ENCODE results near the gene RAD51. TPM values are rescaled to one million over a fixed set of nuclear protein-coding genes. Genes with fewer than 3 reads are reported as not detected.

Gene RAD51
- total RNA-seq (2022; extraction: Qiagen RNA extraction; ENCODE audit: low read depth): 17.1 to 23.6 TPM (median 18.8 TPM) in 5 replicates

GRCh38 chr15:40694688-40695468 is at the start of gene RAD51:
TSS of gene RAD51 (plus strand) at chr15:40695174. CDS start at chr15:40698759, 3,585 bp downstream.

GRCh38 chr15:40754883-40755811 is 60.2 kb downstream of the RAD51 start, which contains the start of gene RMDN3:
TSS of gene RMDN3 (minus strand) at chr15:40755254. CDS start at chr15:40754783, 471 bp downstream.

GRCh38 chr15:40763801-40764628 is 69.0 kb downstream of the RAD51 start, which contains the start of gene GCHFR:
TSS of gene GCHFR (plus strand) at chr15:40764068. CDS start at chr15:40764181, 113 bp downstream.

GRCh38 chr15:40769274-40770146 is 74.5 kb downstream of the RAD51 start, which contains the start of gene C15orf62:
TSS of gene C15orf62 (plus strand) at chr15:40769980. CDS start at chr15:40770496, 516 bp downstream.

Other genes starting within 250 kb of the RAD51 start
- 14.5 to 20.3 TPM (median 18.7 TPM) in 5 replicates for gene CHST14, start 224.2 kb upstream of the RAD51 start, total RNA-seq (2022; extraction: Qiagen RNA extraction; ENCODE audit: low read depth)
- gene CCDC32, start 130.1 kb upstream of the RAD51 start, total RNA-seq (2022; extraction: Qiagen RNA extraction; ENCODE audit: low read depth): 13.7 to 25.9 TPM (median 16.0 TPM) in 5 replicates
- 13.1 to 16.3 TPM (median 14.8 TPM) in 5 replicates for gene RPUSD2, start 125.9 kb upstream of the RAD51 start, total RNA-seq (2022; extraction: Qiagen RNA extraction; ENCODE audit: low read depth)
- gene KNL1, start 100.9 kb upstream of the RAD51 start, total RNA-seq (2022; extraction: Qiagen RNA extraction; ENCODE audit: low read depth): 4.2 to 8.1 TPM (median 6.9 TPM) in 5 replicates
- 21.5 to 23.7 TPM (median 23.1 TPM) in 5 replicates for gene RMDN3, start 60.1 kb downstream of the RAD51 start, total RNA-seq (2022; extraction: Qiagen RNA extraction; ENCODE audit: low read depth)
- gene GCHFR, start 68.9 kb downstream of the RAD51 start, total RNA-seq (2022; extraction: Qiagen RNA extraction; ENCODE audit: low read depth): 7.1 to 9.0 TPM (median 7.4 TPM) in 5 replicates
- gene C15orf62, start 74.8 kb downstream of the RAD51 start, total RNA-seq (2022; extraction: Qiagen RNA extraction; ENCODE audit: low read depth): 0.07 to 0.09 TPM in 2 of 5 replicates, not detected in the others
- gene ZFYVE19, start 111.9 kb downstream of the RAD51 start, total RNA-seq (2022; extraction: Qiagen RNA extraction; ENCODE audit: low read depth): 15.2 to 18.6 TPM (median 17.4 TPM) in 5 replicates
- gene DNAJC17, start 112.3 kb downstream of the RAD51 start, total RNA-seq (2022; extraction: Qiagen RNA extraction; ENCODE audit: low read depth): 17.1 to 26.9 TPM (median 24.7 TPM) in 5 replicates
- gene PPP1R14D, start 133.5 kb downstream of the RAD51 start, total RNA-seq (2022; extraction: Qiagen RNA extraction; ENCODE audit: low read depth): 0.24 to 0.41 TPM in 2 of 5 replicates, not detected in the others
- gene SPINT1, start 148.9 kb downstream of the RAD51 start, total RNA-seq (2022; extraction: Qiagen RNA extraction; ENCODE audit: low read depth): 0.67 to 1.4 TPM (median 0.78 TPM) in 5 replicates
- gene RHOV, start 179.1 kb downstream of the RAD51 start, total RNA-seq (2022; extraction: Qiagen RNA extraction; ENCODE audit: low read depth): 5.5 to 7.3 TPM (median 7.1 TPM) in 5 replicates
- gene VPS18, start 199.3 kb downstream of the RAD51 start, total RNA-seq (2022; extraction: Qiagen RNA extraction; ENCODE audit: low read depth): 20.3 to 25.2 TPM (median 25.0 TPM) in 5 replicates
- gene DLL4, start 234.2 kb downstream of the RAD51 start, total RNA-seq (2022; extraction: Qiagen RNA extraction; ENCODE audit: low read depth): 1.1 to 2.0 TPM (median 1.2 TPM) in 5 replicates